AG04449 (cell line): ENCODE measurements around the gene LAMA1.

Source experiments
- CTCF ChIA-PET: fragments of 350-600 bp; formaldehyde crosslinking; extraction: SDS; loops from one replicate; lab custom pipeline; 2021; ENCODE audit warnings: antibody characterized with exemption; lab: Yijun Ruan, JAX
- POLR2A ChIA-PET: fragments of 400-600, 350-600 bp; formaldehyde crosslinking; extraction: SDS; loops from one replicate; lab custom pipeline; 2020; ENCODE audit warnings: antibody characterized with exemption, inconsistent platforms; lab: Yijun Ruan, JAX
- DNase-seq: peaks from one replicate; pipeline ENCODE4 v3.0.0-alpha.2; 2010; ENCODE audit warnings: low read depth, low spot score
- H3K4me3 ChIP-seq: 2 replicates; pipeline ENCODE4 v1.5.1; 2011; ENCODE audit warnings: low read depth, mild to moderate bottlenecking, control low read depth, low read length
- CTCF ChIP-seq: IDR thresholded peaks from one replicate; pipeline ENCODE4 v1.5.1; 2011; ENCODE audit warnings: mild to moderate bottlenecking, moderate library complexity, low read length, control low read depth, inconsistent platforms; ENCODE audit not compliant: insufficient read depth; ENCODE audit errors: missing control alignments

LAMA1 gene

GRCh38 chr18:7035807-7036206, 81.8 kb downstream of the LAMA1 start:
- no peak overlapping the region for H3K4me3 ChIP-seq
- CTCF ChIA-PET: interaction anchor here (0.8 to 2.5 kb wide), 2 partner anchors 139 to 141 kb away, joined by 3 to 14 read pairs; no protein-coding TSS in a partner anchor
- no peak for DNase-seq
- TF ChIP-seq CTCF: no peak
- POLR2A ChIA-PET: no interaction called here

DNA sequence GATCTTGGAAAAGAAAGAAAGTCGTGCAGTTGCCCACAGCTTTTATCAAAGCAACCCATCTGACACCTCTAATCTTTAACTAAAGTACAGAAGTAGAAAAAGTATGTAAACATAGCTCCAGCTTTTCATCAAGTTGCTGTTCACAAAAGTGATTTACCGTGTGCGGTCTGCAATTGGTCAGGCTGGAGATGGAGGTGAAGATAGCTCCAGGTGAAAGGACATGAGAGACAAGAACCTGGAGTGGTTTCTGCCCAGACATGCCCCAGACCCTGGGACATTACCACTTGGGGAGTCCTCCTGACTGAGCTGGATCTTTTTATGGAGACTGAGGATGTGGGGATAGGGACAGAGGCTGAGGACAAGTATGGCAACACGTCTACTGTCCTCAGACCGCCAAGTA, 82.7 kb downstream of the LAMA1 start:
- no peak overlapping the region for H3K4me3 ChIP-seq
- POLR2A ChIA-PET: no interaction called here
- CTCF ChIA-PET: interaction anchor here (0.8 to 2.5 kb wide), 3 partner anchors 13 to 142 kb away, joined by 3 to 14 read pairs (median 4); no protein-coding TSS in a partner anchor
- TF ChIP-seq CTCF: no peak
- DNase-seq: no peak

GRCh38 chr18:7032537-7032936, 85.1 kb downstream of the LAMA1 start:
- ChIA-PET CTCF (no interaction called here), POLR2A (no interaction called here)
- DNase-seq: no peak
- H3K4me3 ChIP-seq: no peak overlapping the region
- TF ChIP-seq CTCF: no peak

GRCh38 chr18:7028625-7029024, 89.0 kb downstream of the LAMA1 start:
- DNase-seq: no peak
- no peak overlapping the region for H3K4me3 ChIP-seq
- POLR2A ChIA-PET: no interaction called here
- CTCF ChIA-PET: interaction anchor here (1.9 kb wide), 1 partner anchor 146 kb away, joined by 5 read pairs; no protein-coding TSS in a partner anchor
- no peak for TF ChIP-seq CTCF

DNA sequence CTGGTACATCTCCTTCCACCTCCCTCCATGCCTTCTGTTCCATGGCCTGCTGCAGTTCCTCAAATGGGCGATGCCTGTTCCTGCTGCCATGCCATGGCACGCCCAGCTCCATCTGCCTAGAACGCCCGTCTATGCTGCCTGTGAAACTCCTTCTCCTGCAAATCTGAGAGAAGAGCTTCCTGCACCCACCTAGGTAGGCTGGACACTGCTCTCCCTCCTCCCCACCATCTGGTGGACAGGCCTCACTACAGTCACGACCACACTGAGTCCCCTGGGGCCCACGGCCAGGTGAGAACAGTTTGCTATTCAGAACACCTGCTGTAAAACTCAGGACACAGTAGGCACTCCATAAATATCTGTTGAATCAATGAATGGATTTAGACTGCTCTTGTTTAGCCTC, 92.4 kb downstream of the LAMA1 start:
- TF ChIP-seq CTCF: no peak
- CTCF ChIA-PET: interaction anchor here (1.8 to 2.5 kb wide), 2 partner anchors 12 to 105 kb away, joined by 6 to 7 read pairs; no protein-coding TSS in a partner anchor
- H3K4me3 ChIP-seq: no peak overlapping the region
- no peak for DNase-seq
- POLR2A ChIA-PET: no interaction called here

DNA sequence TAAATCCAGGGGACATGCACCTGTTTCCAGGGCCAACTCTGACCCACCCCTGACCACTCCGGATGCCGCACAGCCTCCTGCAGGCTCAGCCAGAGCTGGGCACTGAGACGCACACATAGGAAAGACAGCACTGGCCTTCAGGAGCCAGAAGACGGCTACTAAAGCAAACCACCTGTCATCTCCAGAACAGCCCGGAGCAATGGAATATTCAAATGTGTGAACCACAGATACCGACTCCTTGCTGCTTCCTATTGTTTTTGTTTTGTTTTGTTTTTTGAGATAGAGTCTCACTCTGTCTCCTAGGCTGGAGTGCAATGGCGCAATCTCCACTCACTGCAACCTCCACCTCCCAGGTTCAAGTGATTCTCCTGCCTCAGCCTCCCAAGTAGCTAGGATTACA, 94.0 kb downstream of the LAMA1 start:
- ChIA-PET POLR2A (no interaction called here), CTCF (interaction anchor here (1.0 to 3.7 kb wide), 3 partner anchors 14 to 154 kb away, joined by 4 to 30 read pairs (median 6); no protein-coding TSS in a partner anchor)
- no peak for TF ChIP-seq CTCF
- DNase-seq: no peak
- H3K4me3 ChIP-seq: no peak overlapping the region
